Epithelial cell of proximal tubule (primary cell): ENCODE measurements around the gene MYADML2. TPM values are rescaled to one million over a fixed set of nuclear protein-coding genes. Genes with fewer than 3 reads are reported as not detected.

Source experiments
- DNase-seq: peaks from one replicate; pipeline ENCODE4 v3.0.0-alpha.2; 2011; ENCODE audit warnings: low read depth
- H3K4me3 ChIP-seq: 2 replicates; pipeline ENCODE4 v1.5.1; 2011; ENCODE audit warnings: low read depth, mild to moderate bottlenecking, low read length
- CTCF ChIP-seq: conservative IDR thresholded peaks from 2 replicates; pipeline ENCODE4 v1.5.1; 2012; ENCODE audit warnings: low read depth, mild to moderate bottlenecking, low read length
- total RNA-seq: library from RNA; depleted of rRNA; stranded (reverse); fragments of >200 nt; gene quantifications from 2 replicates; pipeline ENCODE4 v1.2.3, GENCODE V29; 2015

Gene MYADML2
- total RNA-seq, 1 donor from 2014 or later = not detected

GRCh38 chr17:81976332-81977210 is 29.5 kb upstream of the MYADML2 start:
- no peak for DNase-seq

GRCh38 chr17:81973432-81973831 is 26.4 kb upstream of the MYADML2 start:
- H3K4me3 ChIP-seq = no peak overlapping the region
- TF ChIP-seq CTCF = no peak
- no peak for DNase-seq

More at GRCh38 chr17:81976332-81977210, 29.5 kb upstream of the MYADML2 start:
- H3K4me3 ChIP-seq = peak overlapping the region; percentile 91
- TF ChIP-seq CTCF = no peak

GRCh38 chr17:81968850-81969812 is 22.1 kb upstream of the MYADML2 start:
- DNase-seq = no peak
- no peak overlapping the region for H3K4me3 ChIP-seq
- TF ChIP-seq CTCF = no peak

GRCh38 chr17:81968396-81968745 is 21.3 kb upstream of the MYADML2 start:
- H3K4me3 ChIP-seq = no peak overlapping the region
- no peak for DNase-seq
- no peak for TF ChIP-seq CTCF

- no peak for TF ChIP-seq CTCF
- H3K4me3 ChIP-seq = no peak overlapping the region
- no peak for DNase-seq
These were observed 20.7 kb upstream of the MYADML2 start for GRCh38 chr17:81967533-81968395.

DNA sequence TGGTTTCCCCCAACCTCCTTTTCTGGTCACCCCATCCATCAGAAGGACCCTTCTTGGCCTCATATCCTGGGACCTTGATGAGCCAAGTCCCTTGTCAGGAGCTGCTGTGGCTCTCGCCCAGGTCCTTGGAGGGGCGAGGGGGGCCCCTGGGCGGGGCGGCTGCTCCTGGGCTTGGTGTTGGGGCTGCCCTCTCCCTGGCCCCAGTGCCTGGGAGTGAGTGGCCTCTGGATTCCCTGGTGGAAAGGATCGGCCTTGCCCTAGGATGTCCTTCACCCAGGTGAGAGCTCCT is 20.2 kb upstream of the MYADML2 start:
- DNase-seq = no peak
- no peak overlapping the region for H3K4me3 ChIP-seq
- no peak for TF ChIP-seq CTCF
